NCI-H1417 (cell line): Measurements from ENCODE around the gene ALK.
"Not testable (repeated sequence)": the region's sequence is repeated elsewhere in the genome, so short reads cannot be mapped to it uniquely, and the experiment has no call there.

Source experiments
- DNase-seq, 3 experiments: peaks; one replicate each; lab custom pipeline; 2025; lab: John Stamatoyannopoulos, UW

ALK gene

GRCh38 chr2:29247336-29247914 is 674.0 kb downstream of the ALK start:
- no peak for DNase-seq

GRCh38 chr2:29246383-29247300 is 674.7 kb downstream of the ALK start:
- no peak for DNase-seq

- DNase-seq, result peak in 1 of 3 experiments; percentile 31
These were observed 675.5 kb downstream of the ALK start for GRCh38 chr2:29245742-29246382.

- DNase-seq, result not testable (repeated sequence)
These were observed 676.2 kb downstream of the ALK start for GRCh38 chr2:29245035-29245741.

- no peak for DNase-seq
These were observed 678.6 kb downstream of the ALK start for GRCh38 chr2:29242621-29243375.

- DNase-seq, result no peak
These were observed 679.3 kb downstream of the ALK start for GRCh38 chr2:29241955-29242565.

GRCh38 chr2:29241341-29241740 is 680.0 kb downstream of the ALK start:
- DNase-seq, result no peak

GRCh38 chr2:29240601-29241000 is 680.8 kb downstream of the ALK start:
- DNase-seq, result peak in 1 of 3 experiments; percentile 30

- no peak for DNase-seq
These were observed 682.0 kb downstream of the ALK start for GRCh38 chr2:29239209-29239960.

- peak in 1 of 3 experiments; percentile 32 for DNase-seq
These were observed 682.9 kb downstream of the ALK start for GRCh38 chr2:29238497-29238896.

GRCh38 chr2:29236074-29236473 is 685.3 kb downstream of the ALK start:
- no peak for DNase-seq

- DNase-seq, result no peak
These were observed 686.0 kb downstream of the ALK start for GRCh38 chr2:29235411-29235810.

- peak in 1 of 3 experiments; percentile 44 for DNase-seq
These were observed 688.0 kb downstream of the ALK start for GRCh38 chr2:29233428-29233827.

GRCh38 chr2:29232041-29232440 is 689.3 kb downstream of the ALK start:
- no peak for DNase-seq

- no peak for DNase-seq
These were observed 691.7 kb downstream of the ALK start for GRCh38 chr2:29229640-29230039.

- no peak for DNase-seq
These were observed 692.4 kb downstream of the ALK start for GRCh38 chr2:29228947-29229346.

GRCh38 chr2:29227935-29228675 is 693.3 kb downstream of the ALK start:
- no peak for DNase-seq

- DNase-seq, result no peak
These were observed 694.6 kb downstream of the ALK start for GRCh38 chr2:29226808-29227207.

GRCh38 chr2:29226375-29226774 is 695.0 kb downstream of the ALK start:
- no peak for DNase-seq

GRCh38 chr2:29225814-29226213 is 695.6 kb downstream of the ALK start:
- no peak for DNase-seq
